Measurements from ENCODE around the gene CHD5. TPM values are rescaled to one million over a fixed set of nuclear protein-coding genes. Genes with fewer than 3 reads are reported as not detected.

The CHD5 gene
- polyA plus RNA-seq, 1 donor from 2014 or later: 22.0 TPM

- H4K20me1 ChIP-seq (ENCODE audit: insufficient read depth): no peaks in the 10 kb centered on the region
- no peaks in the 10 kb centered on the region for H3K36me3 ChIP-seq (ENCODE audit: insufficient read depth, low read length)
- H3K27me3 ChIP-seq (ENCODE audit: insufficient read depth, low read depth, low read length): no peaks in the 10 kb centered on the region
- H3K27ac ChIP-seq (ENCODE audit: low read length): no peak overlapping the region
- no peak overlapping the region for H3K4me2 ChIP-seq (ENCODE audit: low read length)
- H2AFZ ChIP-seq (ENCODE audit: low read depth, low read length): no peak overlapping the region
- H3F3A ChIP-seq (ENCODE audit: insufficient read depth, low read length, poor library complexity, severe bottlenecking): no peaks in the 10 kb centered on the region
- H3K9me2 ChIP-seq (ENCODE audit: insufficient read depth, low read length): no peaks in the 10 kb centered on the region
- TF ChIP-seq SMC3 (conservative IDR thresholded peaks at IDR 0.05; ENCODE audit: poor library complexity) (no peak), RAD21 (conservative IDR thresholded peaks at IDR 0.05) (no peak), EZH2 (IDR thresholded peaks at IDR 0.05; ENCODE audit: borderline replicate concordance, insufficient read depth, low read length, poor library complexity, severe bottlenecking) (no peak), CTCF (IDR thresholded peaks at IDR 0.05; ENCODE audit: poor library complexity, severe bottlenecking) (no peak), EP300 (conservative IDR thresholded peaks at IDR 0.05; ENCODE audit: poor library complexity, severe bottlenecking) (no peak), REST (IDR thresholded peaks at IDR 0.05; ENCODE audit: borderline replicate concordance) (no peak), TAF1 (IDR thresholded peaks at IDR 0.05; ENCODE audit: low read depth) (no peak), POLR2AphosphoS5 (IDR thresholded peaks at IDR 0.05) (no peak), MXI1 (conservative IDR thresholded peaks at IDR 0.05; ENCODE audit: poor library complexity, severe bottlenecking) (no peak)
- no peak overlapping the region for H3K4me3 ChIP-seq (ENCODE audit: low read length)
- H3K9me3 ChIP-seq (ENCODE audit: low read length): no peaks in the 10 kb centered on the region
- H3K79me2 ChIP-seq (replicated peaks; ENCODE audit: insufficient read depth, low read length): no peaks in the 10 kb centered on the region
- H3K9ac ChIP-seq (ENCODE audit: low read length): no peak overlapping the region
Measured at GRCh38 chr1:6188466-6188865, 8.3 kb upstream of the CHD5 start.

- H3K9ac ChIP-seq (ENCODE audit: low read length): no peak overlapping the region
- no peaks in the 10 kb centered on the region for H3F3A ChIP-seq (ENCODE audit: insufficient read depth, low read length, poor library complexity, severe bottlenecking)
- no peaks in the 10 kb centered on the region for H3K36me3 ChIP-seq (ENCODE audit: insufficient read depth, low read length)
- H3K79me2 ChIP-seq (replicated peaks; ENCODE audit: insufficient read depth, low read length): no peaks in the 10 kb centered on the region
- no peak overlapping the region for H3K4me2 ChIP-seq (ENCODE audit: low read length)
- no peak overlapping the region for H3K4me3 ChIP-seq (ENCODE audit: low read length)
- H3K9me2 ChIP-seq (ENCODE audit: insufficient read depth, low read length): no peaks in the 10 kb centered on the region
- H4K20me1 ChIP-seq (ENCODE audit: insufficient read depth): no peaks in the 10 kb centered on the region
- H3K27me3 ChIP-seq (ENCODE audit: insufficient read depth, low read depth, low read length): peaks cover 14% of the 10 kb centered on the region
- no peak overlapping the region for H3K27ac ChIP-seq (ENCODE audit: low read length)
- H3K9me3 ChIP-seq (ENCODE audit: low read length): no peaks in the 10 kb centered on the region
- no peak overlapping the region for H2AFZ ChIP-seq (ENCODE audit: low read depth, low read length)
- TF ChIP-seq EP300 (conservative IDR thresholded peaks at IDR 0.05; ENCODE audit: poor library complexity, severe bottlenecking) (no peak), POLR2AphosphoS5 (IDR thresholded peaks at IDR 0.05) (no peak), CTCF (IDR thresholded peaks at IDR 0.05; ENCODE audit: poor library complexity, severe bottlenecking) (peak; percentile 80), SMC3 (conservative IDR thresholded peaks at IDR 0.05; ENCODE audit: poor library complexity) (peak; percentile 84), MXI1 (conservative IDR thresholded peaks at IDR 0.05; ENCODE audit: poor library complexity, severe bottlenecking) (no peak), TAF1 (IDR thresholded peaks at IDR 0.05; ENCODE audit: low read depth) (no peak), EZH2 (IDR thresholded peaks at IDR 0.05; ENCODE audit: borderline replicate concordance, insufficient read depth, low read length, poor library complexity, severe bottlenecking) (no peak), REST (IDR thresholded peaks at IDR 0.05; ENCODE audit: borderline replicate concordance) (no peak), RAD21 (conservative IDR thresholded peaks at IDR 0.05) (peak; percentile 79)
Measured at GRCh38 chr1:6185635-6186382, 5.7 kb upstream of the CHD5 start.

Data from neural cell (in vitro differentiated cells).